Loucy (cell line): ENCODE data around the gene PLIN5.

ENCODE experiments used
- CTCF ChIP-seq: fragments of 200-600 bp; sonication (generic); conservative IDR thresholded peaks from 2 replicates; pipeline ENCODE4 v1.5.1; 2014; ENCODE audit warnings: mild to moderate bottlenecking, antibody characterized with exemption, low read length
- EZH2phosphoT487 ChIP-seq: fragments of 200-600 bp; IDR thresholded peaks from 2 replicates; pipeline ENCODE4 v1.6.1; 2018; ENCODE audit warnings: antibody characterized with exemption, mild to moderate bottlenecking, moderate library complexity, borderline replicate concordance

- TF ChIP-seq CTCF (no peak), EZH2phosphoT487 (no peak)
These were observed 47.5 kb downstream of the PLIN5 start for GRCh38 chr19:4487572-4487971.
